GM20000 (cell line): Measurements from ENCODE around the gene RABGAP1L.

ENCODE experiments used
- DNase-seq: peaks from one replicate; pipeline ENCODE4 v3.0.0; 2012; ENCODE audit warnings: low spot score
- CTCF ChIP-seq: IDR thresholded peaks from 2 replicates; pipeline ENCODE4 v1.5.1; 2012; ENCODE audit warnings: mild to moderate bottlenecking, control low read depth; ENCODE audit errors: extremely low read depth, missing control alignments

Gene RABGAP1L

DNA sequence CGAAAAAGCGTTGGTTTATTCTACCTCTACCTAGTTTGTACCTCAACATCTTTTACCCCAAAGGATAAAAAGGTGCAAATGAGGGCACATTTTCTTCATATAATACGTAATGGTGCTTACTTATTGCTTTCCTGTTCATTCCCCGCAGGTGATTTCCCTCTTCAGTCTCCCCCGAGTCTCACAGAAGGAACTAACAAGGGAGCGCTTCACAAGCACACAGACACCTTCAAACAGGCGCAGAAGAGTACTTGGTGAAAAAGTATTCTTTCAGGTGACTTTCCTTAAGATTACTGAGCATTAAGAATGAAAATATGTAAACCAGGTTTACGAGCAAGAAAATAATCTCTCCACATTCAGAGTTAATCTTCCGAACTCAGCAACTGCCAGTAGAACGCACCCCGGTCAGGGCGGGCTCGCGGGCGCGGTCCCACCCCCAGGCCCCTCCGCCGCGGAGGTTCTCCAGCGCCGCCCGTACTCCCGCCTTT, 511 bp upstream of the RABGAP1L start:
- TF ChIP-seq CTCF = no peak
- DNase-seq = peak; percentile 34

DNA sequence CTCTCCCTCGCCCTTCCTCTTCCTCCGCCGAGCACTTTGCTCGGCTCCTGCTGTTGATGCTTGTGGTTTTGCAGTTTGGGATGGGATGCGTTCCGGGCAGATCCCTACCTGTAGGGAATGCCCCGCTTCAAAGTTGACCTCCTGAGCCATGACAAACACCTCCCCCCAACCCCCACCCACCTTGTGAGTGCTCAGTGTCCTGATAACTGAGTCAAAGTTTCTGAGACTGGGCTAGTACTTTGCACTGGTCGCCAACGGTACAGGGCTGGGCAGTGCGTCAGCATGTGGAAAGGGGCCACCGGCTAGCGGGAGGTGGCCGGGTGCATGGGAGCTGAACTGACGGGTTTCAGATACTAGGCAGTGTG, 771 bp downstream of the RABGAP1L start:
- peak; percentile 31 for DNase-seq
- TF ChIP-seq CTCF = no peak

DNA sequence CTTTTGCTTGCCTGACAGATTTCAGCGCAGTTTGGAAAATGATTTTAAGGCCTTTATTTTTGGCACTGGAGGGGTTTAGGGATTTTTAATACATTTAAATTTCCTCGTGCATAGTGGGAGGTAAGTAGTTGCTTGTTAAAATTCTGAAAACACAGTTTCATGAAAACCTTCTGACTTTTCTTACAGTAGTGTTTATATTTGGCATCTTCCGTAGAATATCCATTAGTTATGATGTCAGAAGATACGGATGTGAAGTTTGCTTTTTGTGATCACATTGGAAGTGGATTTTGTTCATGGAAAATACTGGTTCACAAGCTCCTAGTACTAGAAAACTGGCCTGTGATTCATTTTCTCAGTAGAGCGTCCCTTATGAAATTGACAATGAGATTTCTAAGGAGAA, 1.3 kb downstream of the RABGAP1L start:
- no peak for TF ChIP-seq CTCF
- no peak for DNase-seq

DNA sequence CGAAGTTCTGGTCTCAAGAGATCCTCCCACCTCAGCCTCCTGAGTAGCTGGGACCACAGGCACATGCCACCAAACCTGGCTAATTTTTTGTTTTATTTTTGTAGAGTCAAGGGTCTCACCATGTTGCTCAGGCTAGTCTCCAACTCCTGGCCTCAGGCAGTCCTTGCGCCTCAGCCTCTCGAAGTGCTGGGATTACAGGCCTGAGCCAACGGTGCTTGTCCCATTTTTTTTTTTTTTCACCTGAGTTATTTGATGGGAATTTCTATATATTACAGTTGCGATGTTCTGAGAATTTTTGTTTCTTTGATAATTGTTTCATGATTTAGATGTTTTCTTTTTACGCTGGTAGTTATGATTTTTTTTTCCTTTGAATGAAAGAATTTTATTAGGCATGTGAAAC, 2.5 kb downstream of the RABGAP1L start:
- no peak for DNase-seq
- no peak for TF ChIP-seq CTCF

- no peak for TF ChIP-seq CTCF
Measured at GRCh38 chr1:174164826-174165225, 5.5 kb downstream of the RABGAP1L start.

DNA sequence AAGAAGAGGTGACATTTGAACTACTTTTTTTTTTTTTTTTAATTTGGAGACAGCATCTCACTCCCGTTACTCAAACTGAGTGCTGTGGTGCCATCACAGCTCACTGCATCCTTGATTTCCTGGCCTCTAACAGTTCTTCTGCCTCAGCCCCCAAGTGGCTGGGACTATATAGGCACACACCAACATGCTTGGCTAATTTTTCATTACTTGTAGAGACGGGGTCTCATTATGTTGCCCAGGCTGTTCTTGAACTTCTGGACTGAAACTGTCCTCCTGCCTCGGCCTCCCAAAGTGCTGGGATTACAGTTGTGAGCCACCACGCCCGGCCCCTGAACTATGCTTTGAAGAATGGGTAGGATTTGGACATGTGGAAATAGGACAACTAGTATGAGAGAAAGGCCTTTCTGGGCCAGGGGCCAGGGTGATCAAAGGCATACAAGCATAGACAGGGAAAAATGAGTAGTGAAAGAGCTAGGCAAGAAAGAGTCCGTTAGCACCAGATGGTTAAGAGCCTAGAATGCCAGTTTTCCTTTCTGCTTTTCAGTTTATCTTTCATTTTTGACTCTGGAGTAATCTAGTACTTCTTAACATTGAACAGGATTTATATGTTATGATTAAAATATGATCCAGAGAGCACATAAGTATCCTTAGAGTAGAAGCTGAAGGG, 6.3 kb downstream of the RABGAP1L start:
- DNase-seq = no peak
- peak; percentile 40 for TF ChIP-seq CTCF

More at GRCh38 chr1:174164826-174165225, 5.5 kb downstream of the RABGAP1L start:
- no peak for DNase-seq

GRCh38 chr1:174166530-174167264, 7.4 kb downstream of the RABGAP1L start:
- TF ChIP-seq CTCF = no peak
- no peak for DNase-seq
